A549 treated with AZD2906 at 1 μM for 4 hours (cell line): ENCODE data around the gene MLF1. TPM values are rescaled to one million over a fixed set of nuclear protein-coding genes. Genes with fewer than 3 reads are reported as not detected.

Experiments used
- total RNA-seq: library from RNA; stranded (reverse); fragments of 200-300 nt; extraction: Qiagen RNA extraction; gene quantifications from 5 replicates; pipeline ENCODE4 v1.2.3, GENCODE V29; 2022

MLF1 gene, protein sequence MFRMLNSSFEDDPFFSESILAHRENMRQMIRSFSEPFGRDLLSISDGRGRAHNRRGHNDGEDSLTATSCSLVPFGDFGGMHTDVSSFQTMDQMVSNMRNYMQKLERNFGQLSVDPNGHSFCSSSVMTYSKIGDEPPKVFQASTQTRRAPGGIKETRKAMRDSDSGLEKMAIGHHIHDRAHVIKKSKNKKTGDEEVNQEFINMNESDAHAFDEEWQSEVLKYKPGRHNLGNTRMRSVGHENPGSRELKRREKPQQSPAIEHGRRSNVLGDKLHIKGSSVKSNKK
- 20.9 to 26.0 TPM (median 22.9 TPM) in 5 replicates for total RNA-seq

DNA sequence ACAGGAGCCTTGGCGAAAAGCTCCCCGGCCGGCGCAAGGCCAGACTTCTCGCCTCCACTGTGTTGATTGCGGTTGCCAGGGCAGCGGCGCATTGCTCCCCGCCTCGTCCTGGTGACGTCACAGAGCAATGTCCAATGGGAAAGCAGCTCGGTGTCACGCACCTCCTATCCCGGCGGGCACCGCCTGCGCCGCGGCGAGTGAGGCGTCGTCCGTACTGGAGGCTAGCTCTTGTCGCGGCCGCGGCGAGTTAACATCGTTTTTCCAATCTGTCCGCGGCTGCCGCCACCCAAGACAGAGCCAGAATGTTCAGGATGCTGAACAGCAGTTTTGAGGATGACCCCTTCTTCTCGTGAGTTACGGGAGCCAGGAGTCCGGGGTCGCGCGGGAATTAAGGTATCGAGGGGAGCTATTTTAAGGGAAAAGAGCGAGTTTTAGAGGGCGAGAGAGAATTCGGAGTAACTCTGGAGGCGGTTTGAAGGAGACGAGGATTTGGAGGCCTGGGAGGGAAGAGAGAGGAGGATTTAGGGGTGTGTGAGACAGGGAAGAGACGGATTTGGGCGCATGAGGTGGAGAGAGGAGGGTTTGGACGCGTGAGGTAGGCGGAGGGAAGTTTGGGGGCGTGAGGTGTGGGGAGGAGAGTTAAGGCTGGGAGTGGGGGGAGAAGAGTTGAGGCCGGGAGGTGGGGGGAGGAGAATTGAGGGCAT, at the start of gene MLF1:
Gene MLF1, plus strand, starts transcription at position 196 of the 704 bp plus-strand sequence. Its CDS starts 107 bp downstream, at position 303.

DNA sequence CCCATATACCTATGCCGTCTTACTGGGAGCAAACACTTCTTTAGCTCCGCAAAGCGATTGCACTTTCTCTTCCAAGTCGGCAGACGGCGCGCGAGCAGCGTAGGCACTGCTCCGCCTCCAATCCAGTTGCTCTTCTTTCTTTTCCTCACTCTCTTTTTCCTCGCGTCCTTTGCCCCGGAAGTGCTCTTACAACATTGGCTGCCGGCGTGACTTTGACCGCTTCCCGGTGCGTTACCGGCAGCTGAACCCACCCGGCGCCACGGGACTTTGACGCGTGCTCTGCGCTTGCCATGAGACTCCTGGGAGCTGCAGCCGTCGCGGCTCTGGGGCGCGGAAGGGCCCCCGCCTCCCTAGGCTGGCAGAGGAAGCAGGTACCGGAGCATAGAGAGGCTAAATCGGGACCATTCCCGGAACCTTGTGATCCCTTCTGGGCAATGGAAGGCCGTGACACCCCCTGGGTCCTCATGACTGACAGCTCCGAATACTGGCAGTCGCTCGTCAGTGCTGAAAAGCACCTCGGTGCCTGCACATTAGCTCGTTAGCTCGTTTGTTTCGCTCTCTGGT, 73.4 kb downstream of the MLF1 start, which contains the start of gene GFM1:
Gene GFM1, plus strand, starts transcription at position 183 of the 564 bp plus-strand sequence. Its CDS starts 108 bp downstream, at position 291.

Other genes starting within 250 kb of the MLF1 start
- 36.4 to 64.0 TPM (median 36.9 TPM) in 5 replicates for gene GFM1, start 73.3 kb downstream of the MLF1 start, total RNA-seq
- 46.3 to 63.8 TPM (median 47.8 TPM) in 5 replicates for gene LXN, start 101.5 kb downstream of the MLF1 start, total RNA-seq
- 8.0 to 11.8 TPM (median 9.8 TPM) in 5 replicates for gene RARRES1, start 161.3 kb downstream of the MLF1 start, total RNA-seq
- gene MFSD1, start 230.9 kb downstream of the MLF1 start, total RNA-seq: 41.1 to 45.9 TPM (median 42.6 TPM) in 5 replicates